T-helper 2 cell (primary cell): ENCODE data around the gene KLHL9.
"Not testable (repeated sequence)": the region's sequence is repeated elsewhere in the genome, so short reads cannot be mapped to it uniquely, and the experiment has no call there.

ENCODE experiments used
- DNase-seq, 5 experiments: peaks; one replicate each; pipeline versions ENCODE4 v3.0.0 to v3.0.0-alpha.2; 2012 to 2022
- total RNA-seq, 2 donors: gene quantifications; one replicate each; lab custom pipeline; 2026; lab: John Stamatoyannopoulos, UW

The KLHL9 gene
- total RNA-seq, result 23.1 to 57.9 reads per million in 2 donors

- peak; percentile 64 to 93 (median 81) for DNase-seq
These were observed at the start of gene KLHL9 for GRCh38 chr9:21334701-21335632. Gene KLHL9, minus strand, starts transcription at chr9:21335404. Its CDS starts 545 bp downstream, at chr9:21334859.

- DNase-seq, result no peak
These were observed 48.4 kb upstream of the KLHL9 start for GRCh38 chr9:21383627-21384026.

GRCh38 chr9:21381448-21382339 lies 46.5 kb upstream of the KLHL9 start:
- DNase-seq, result peak in 1 of 5 experiments; percentile 36

GRCh38 chr9:21371467-21371866 lies 36.3 kb upstream of the KLHL9 start:
- DNase-seq, result not testable (repeated sequence)

GRCh38 chr9:21367957-21368356 lies 32.8 kb upstream of the KLHL9 start, which contains the start of gene IFNA13:
Gene IFNA13, minus strand, starts transcription at chr9:21368057. Its CDS starts 47 bp downstream, at chr9:21368010.
- no peak for DNase-seq

- not testable (repeated sequence) for DNase-seq
These were observed 32.0 kb upstream of the KLHL9 start for GRCh38 chr9:21367169-21367568.

GRCh38 chr9:21362287-21362686 lies 27.1 kb upstream of the KLHL9 start:
- DNase-seq, result no peak

- DNase-seq, result peak in 1 of 5 experiments; percentile 88
These were observed 22.6 kb upstream of the KLHL9 start for GRCh38 chr9:21357479-21358460.

- no peak for DNase-seq
These were observed 15.6 kb upstream of the KLHL9 start, which contains the start of gene IFNA6 for GRCh38 chr9:21350787-21351186. Gene IFNA6, minus strand, starts transcription at chr9:21350887. Its CDS starts 0 bp downstream, at chr9:21350887.

- no peak for DNase-seq
These were observed 13.3 kb upstream of the KLHL9 start for GRCh38 chr9:21348430-21348970.

GRCh38 chr9:21340735-21341134 lies 5.5 kb upstream of the KLHL9 start:
- no peak for DNase-seq

GRCh38 chr9:21336457-21336856 lies 1.3 kb upstream of the KLHL9 start:
- DNase-seq, result peak in 1 of 5 experiments; percentile 17

- DNase-seq, result peak in 1 of 5 experiments; percentile 8
These were observed 2.0 kb downstream of the KLHL9 start for GRCh38 chr9:21333226-21333625.

GRCh38 chr9:21331676-21332402 lies 3.4 kb downstream of the KLHL9 start:
- DNase-seq, result peak in 1 of 5 experiments; percentile 61

GRCh38 chr9:21326526-21327139 lies 8.6 kb downstream of the KLHL9 start:
- peak in 2 of 5 experiments; percentile 30 to 69 for DNase-seq

- no peak for DNase-seq
These were observed 11.2 kb downstream of the KLHL9 start for GRCh38 chr9:21324047-21324446.

GRCh38 chr9:21322911-21323461 lies 12.2 kb downstream of the KLHL9 start:
- DNase-seq, result no peak

GRCh38 chr9:21320465-21320864 lies 14.7 kb downstream of the KLHL9 start:
- DNase-seq, result no peak
